ENCODE data around the gene NKX1-2.
A peak's percentile ranks its signal among the peaks of the same experiment; 100 is the strongest.

Gene NKX1-2

DNA sequence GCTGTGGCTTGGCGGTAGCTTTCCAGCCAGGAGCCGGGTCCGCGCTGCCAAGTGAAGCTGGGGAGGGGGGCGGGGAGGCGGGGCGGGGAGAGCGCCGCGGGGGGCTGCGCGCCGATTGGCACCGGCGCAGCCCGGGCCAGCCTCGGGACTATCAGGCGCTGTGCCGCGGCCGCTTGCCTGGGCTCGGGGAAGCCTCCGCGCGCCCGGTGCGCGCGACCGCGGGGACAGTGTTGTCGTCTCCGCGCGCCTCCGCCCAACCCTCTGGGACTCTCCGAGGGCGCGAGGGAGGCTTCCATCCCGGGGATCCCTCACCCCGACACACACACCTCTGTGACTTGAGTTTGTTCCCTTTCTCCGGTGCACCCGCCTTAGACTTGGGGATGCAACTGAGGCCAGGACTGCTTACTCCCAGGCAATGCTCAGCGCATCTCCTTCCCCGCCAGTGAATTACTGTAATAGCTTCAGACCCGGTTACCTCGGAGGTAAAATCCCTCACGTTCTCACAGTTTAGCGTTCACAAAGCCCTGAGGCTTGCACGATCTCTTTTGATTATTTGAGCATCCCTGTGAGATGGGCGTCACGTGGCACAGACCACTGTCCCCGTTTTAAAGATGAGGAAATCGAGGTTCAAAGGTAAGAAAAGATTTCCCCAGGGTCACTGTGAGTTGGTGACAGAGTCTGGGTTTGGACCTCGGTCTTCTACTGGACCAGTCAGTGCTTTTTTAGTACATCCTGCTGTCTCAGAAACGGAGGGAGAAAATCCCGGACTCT is at the start of gene NKX1-2:
Gene NKX1-2, minus strand, starts transcription at position 24 of the 771 bp plus-strand sequence. CDS start 92 bp downstream, outside the sequence.
- peaks cover 89% of the 10 kb centered on the region for H3K27me3 ChIP-seq (ENCODE audit: insufficient read depth, low read length)
- H3K27ac ChIP-seq (ENCODE audit: low read depth, low read length): no peak within 1 kb of the TSS
- peak within 1 kb of the TSS; percentile 58 for H3K4me3 ChIP-seq (ENCODE audit: low read depth, low read length)

DNA sequence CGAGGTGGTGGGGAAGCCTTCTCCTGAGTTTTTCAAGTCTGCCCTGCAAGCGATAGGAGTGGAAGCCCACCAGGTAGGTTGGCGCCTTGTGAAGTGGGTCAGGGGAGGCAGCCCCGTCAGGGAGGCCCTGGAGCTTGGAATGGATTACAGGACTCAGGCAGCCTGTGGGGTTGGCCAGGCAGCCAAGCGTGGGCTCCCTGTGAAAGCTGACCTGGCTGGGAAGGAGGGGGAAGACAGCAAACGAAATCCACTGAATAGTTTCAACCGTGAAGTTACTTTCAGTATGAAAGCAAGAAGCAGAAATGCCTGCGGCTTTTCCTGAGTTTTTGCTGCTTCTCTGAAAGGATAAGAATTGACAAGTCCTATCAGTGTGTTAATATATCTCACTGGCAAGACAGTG is 48.2 kb upstream of the NKX1-2 start:
- Histone ChIP-seq H3K4me3 (ENCODE audit: low read depth, low read length) (no peak overlapping the region), H3K27me3 (ENCODE audit: insufficient read depth, low read length) (no peaks in the 10 kb centered on the region), H3K79me2 (ENCODE audit: control insufficient read depth, insufficient read depth, low read length, unreplicated experiment) (no peaks in the 10 kb centered on the region), H3K36me3 (ENCODE audit: insufficient read depth, low read length) (peaks cover 5% of the 10 kb centered on the region; the same call in 1 of the 2 replicates), H3K27ac (ENCODE audit: low read depth, low read length) (no peak overlapping the region), H3K4me1 (ENCODE audit: control insufficient read depth, insufficient read depth, low read length, unreplicated experiment) (no peaks in the 10 kb centered on the region), H2AFZ (ENCODE audit: low read length, unreplicated experiment) (no peak overlapping the region)

More for the DNA sequence above, at the start of gene NKX1-2:
- Histone ChIP-seq H3K4me1 (ENCODE audit: control insufficient read depth, insufficient read depth, low read length, unreplicated experiment) (no peaks in the 10 kb centered on the region), H3K36me3 (ENCODE audit: insufficient read depth, low read length) (no peaks in the 10 kb centered on the region), H2AFZ (ENCODE audit: low read length, unreplicated experiment) (no peak within 1 kb of the TSS), H3K79me2 (ENCODE audit: control insufficient read depth, insufficient read depth, low read length, unreplicated experiment) (no peaks in the 10 kb centered on the region)

DNA sequence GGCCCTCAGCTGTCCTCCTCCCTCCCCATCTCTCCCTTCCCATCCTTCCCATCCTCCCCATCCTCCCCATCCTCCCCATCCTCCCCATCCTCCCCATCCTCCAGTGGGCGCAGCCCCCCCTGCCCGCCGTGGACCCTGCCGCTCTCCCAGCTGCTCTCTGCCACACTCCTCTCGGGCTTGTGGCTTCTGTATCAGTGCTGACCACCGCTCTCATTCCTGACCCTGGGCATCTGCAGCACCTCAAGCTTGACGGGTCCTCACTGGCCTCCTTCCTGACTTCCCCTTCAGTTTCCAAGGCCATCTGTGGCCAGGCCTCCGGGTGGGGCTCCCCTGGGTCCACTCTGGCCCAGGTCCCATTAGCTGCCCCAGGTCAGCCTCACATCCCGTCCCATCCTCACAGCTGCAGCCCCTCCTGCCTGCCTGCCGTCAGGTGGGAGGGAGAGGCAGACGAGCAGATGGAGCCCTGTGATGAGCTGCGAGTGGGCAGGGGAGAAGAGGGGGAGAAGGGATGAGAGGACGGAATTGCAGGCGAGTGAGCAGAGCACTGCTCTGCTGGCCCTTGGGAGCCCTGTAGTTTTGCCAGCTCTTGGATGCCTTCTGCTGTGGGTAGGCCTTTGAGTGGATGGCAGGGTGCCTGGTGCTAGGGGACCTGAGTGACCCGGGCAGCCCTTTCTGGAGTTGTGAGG is 47.5 kb upstream of the NKX1-2 start:
- H3K79me2 ChIP-seq (ENCODE audit: control insufficient read depth, insufficient read depth, low read length, unreplicated experiment): no peaks in the 10 kb centered on the region
- no peak overlapping the region for H2AFZ ChIP-seq (ENCODE audit: low read length, unreplicated experiment)
- no peaks in the 10 kb centered on the region for H3K27me3 ChIP-seq (ENCODE audit: insufficient read depth, low read length)
- no peak overlapping the region for H3K4me3 ChIP-seq (ENCODE audit: low read depth, low read length)
- no peaks in the 10 kb centered on the region for H3K4me1 ChIP-seq (ENCODE audit: control insufficient read depth, insufficient read depth, low read length, unreplicated experiment)
- peaks cover 5% of the 10 kb centered on the region; the same call in 1 of the 2 replicates for H3K36me3 ChIP-seq (ENCODE audit: insufficient read depth, low read length)
- no peak overlapping the region for H3K27ac ChIP-seq (ENCODE audit: low read depth, low read length)

DNA sequence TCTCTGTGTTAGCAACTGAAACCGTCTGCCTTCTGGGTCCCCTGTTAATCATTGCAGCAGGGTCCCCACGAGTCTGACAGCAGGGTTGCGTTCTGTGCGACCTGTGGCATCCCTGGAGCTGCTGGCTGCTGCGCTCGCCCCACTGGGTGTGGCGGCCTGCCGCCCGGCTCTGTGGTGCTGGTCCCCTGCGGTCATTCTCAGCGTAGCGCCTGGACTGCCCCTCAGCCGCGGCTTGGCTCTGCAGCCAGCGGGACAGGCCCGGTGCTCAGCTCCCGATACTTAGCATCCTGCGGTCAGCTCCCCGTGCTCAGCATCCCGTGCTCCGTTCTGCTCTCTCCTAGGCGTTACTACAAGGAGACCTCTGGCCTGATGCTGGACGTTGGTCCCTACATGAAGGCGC is 46.8 kb upstream of the NKX1-2 start:
- no peaks in the 10 kb centered on the region for H3K79me2 ChIP-seq (ENCODE audit: control insufficient read depth, insufficient read depth, low read length, unreplicated experiment)
- H3K4me1 ChIP-seq (ENCODE audit: control insufficient read depth, insufficient read depth, low read length, unreplicated experiment): no peaks in the 10 kb centered on the region
- peaks cover 5% of the 10 kb centered on the region; the same call in 1 of the 2 replicates for H3K36me3 ChIP-seq (ENCODE audit: insufficient read depth, low read length)
- H2AFZ ChIP-seq (ENCODE audit: low read length, unreplicated experiment): no peak overlapping the region
- H3K27ac ChIP-seq (ENCODE audit: low read depth, low read length): no peak overlapping the region
- no peaks in the 10 kb centered on the region for H3K27me3 ChIP-seq (ENCODE audit: insufficient read depth, low read length)
- no peak overlapping the region for H3K4me3 ChIP-seq (ENCODE audit: low read depth, low read length)

DNA sequence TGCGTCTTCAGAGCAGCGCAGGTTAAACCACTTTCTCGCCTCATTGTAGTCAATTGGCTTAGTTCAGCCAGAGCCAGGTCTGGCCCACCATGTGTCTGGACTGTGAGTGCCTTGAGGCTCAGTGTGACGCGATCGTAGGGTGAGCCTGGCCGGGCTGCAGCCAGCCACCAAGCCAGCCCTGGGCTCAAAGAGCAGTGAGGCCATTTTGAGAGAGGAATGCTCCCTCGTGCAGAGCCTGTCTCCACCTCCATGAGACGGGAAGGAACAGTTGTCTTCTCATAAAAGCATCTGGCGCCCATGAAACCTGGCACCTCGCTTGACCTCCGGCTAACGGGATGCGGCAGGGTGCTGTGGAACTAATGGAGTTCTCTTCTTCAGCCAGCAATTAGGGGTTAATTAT is 46.3 kb upstream of the NKX1-2 start:
- Histone ChIP-seq H2AFZ (ENCODE audit: low read length, unreplicated experiment) (no peak overlapping the region), H3K4me1 (ENCODE audit: control insufficient read depth, insufficient read depth, low read length, unreplicated experiment) (no peaks in the 10 kb centered on the region), H3K79me2 (ENCODE audit: control insufficient read depth, insufficient read depth, low read length, unreplicated experiment) (no peaks in the 10 kb centered on the region), H3K27ac (ENCODE audit: low read depth, low read length) (no peak overlapping the region), H3K36me3 (ENCODE audit: insufficient read depth, low read length) (peaks cover 5% of the 10 kb centered on the region; the same call in 1 of the 2 replicates), H3K4me3 (ENCODE audit: low read depth, low read length) (no peak overlapping the region), H3K27me3 (ENCODE audit: insufficient read depth, low read length) (no peaks in the 10 kb centered on the region)

DNA sequence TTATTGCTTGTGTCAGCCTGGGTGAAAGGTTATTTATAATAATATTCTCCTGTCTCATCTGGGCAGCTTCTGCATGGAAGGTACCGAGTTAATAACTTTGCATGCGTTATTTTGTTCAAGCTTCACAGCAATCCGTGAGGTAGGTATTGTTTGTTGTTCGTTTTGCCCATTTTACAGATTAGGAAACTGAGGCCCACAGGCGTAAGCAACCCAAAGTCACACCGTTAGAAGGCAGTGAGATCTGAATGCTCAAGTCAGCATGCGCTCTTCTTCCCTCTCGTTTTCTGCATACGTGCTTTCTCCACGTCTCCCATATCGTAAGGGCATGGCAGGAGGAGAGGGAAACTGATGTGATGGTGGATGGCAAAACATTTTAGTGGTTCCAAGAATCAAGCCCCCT is 45.9 kb upstream of the NKX1-2 start:
- Histone ChIP-seq H3K79me2 (ENCODE audit: control insufficient read depth, insufficient read depth, low read length, unreplicated experiment) (no peaks in the 10 kb centered on the region), H3K4me3 (ENCODE audit: low read depth, low read length) (no peak overlapping the region), H3K27me3 (ENCODE audit: insufficient read depth, low read length) (no peaks in the 10 kb centered on the region), H2AFZ (ENCODE audit: low read length, unreplicated experiment) (no peak overlapping the region), H3K27ac (ENCODE audit: low read depth, low read length) (no peak overlapping the region), H3K36me3 (ENCODE audit: insufficient read depth, low read length) (peaks cover 1% of the 10 kb centered on the region; the same call in 1 of the 2 replicates), H3K4me1 (ENCODE audit: control insufficient read depth, insufficient read depth, low read length, unreplicated experiment) (no peaks in the 10 kb centered on the region)

DNA sequence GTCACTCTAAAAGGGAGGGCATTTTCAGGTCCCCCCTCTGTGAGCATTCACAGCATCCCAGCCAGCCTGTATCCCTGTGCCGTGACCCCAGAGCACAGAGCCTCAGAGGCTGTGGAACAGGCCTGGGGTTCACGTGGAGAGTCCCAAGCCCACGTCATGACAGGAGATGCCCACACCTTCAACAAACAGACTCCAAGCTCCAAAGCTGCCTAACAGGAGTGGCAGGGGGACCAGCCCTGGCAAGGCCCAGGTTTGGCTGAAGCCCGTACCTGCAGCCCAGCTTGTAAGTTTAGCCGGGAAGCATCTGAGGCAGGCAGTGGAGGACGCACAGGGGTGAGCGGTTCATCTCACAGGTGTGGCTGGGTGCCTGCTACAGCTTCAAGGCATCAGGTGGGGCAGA is 45.3 kb upstream of the NKX1-2 start:
- no peaks in the 10 kb centered on the region for H3K36me3 ChIP-seq (ENCODE audit: insufficient read depth, low read length)
- no peaks in the 10 kb centered on the region for H3K4me1 ChIP-seq (ENCODE audit: control insufficient read depth, insufficient read depth, low read length, unreplicated experiment)
- no peak overlapping the region for H3K27ac ChIP-seq (ENCODE audit: low read depth, low read length)
- H2AFZ ChIP-seq (ENCODE audit: low read length, unreplicated experiment): no peak overlapping the region
- no peaks in the 10 kb centered on the region for H3K27me3 ChIP-seq (ENCODE audit: insufficient read depth, low read length)
- no peak overlapping the region for H3K4me3 ChIP-seq (ENCODE audit: low read depth, low read length)
- no peaks in the 10 kb centered on the region for H3K79me2 ChIP-seq (ENCODE audit: control insufficient read depth, insufficient read depth, low read length, unreplicated experiment)

DNA sequence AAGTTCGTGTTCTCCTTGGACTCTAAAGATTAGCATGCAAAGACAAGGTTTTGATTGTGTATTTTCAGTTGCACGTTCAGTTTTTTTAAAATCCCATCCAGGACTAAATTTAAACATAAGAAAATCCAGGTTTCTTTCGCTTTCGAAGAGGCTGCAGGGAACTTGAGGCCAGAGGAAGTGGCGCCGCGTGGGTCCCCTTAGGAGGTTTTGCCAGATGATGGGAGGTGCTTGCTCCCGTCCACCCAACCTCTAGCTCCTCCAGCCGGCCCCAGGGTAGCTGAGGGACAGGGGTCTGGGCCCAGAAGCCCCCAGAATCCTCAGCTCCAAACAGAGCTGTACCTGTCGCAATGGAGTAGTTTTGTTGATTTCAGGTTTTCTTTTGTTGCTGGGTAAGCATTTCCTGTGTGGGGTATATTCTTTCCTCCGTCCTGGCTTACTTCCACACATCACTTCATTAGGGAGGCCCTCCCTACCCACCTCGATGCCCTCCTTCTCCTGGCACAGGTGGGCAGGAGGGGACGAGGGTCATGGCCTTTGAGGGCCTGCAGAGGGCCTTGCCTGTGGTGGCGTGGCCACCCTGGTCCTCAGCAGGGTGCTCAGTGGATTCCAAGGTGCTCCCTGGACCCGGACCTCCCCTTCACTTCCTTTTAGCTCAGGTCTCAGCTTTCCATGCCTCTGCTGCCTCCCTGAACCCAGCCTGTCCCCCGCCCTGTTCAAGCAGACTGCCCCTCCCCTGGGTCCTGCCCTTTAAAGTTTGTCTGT is 44.4 kb upstream of the NKX1-2 start:
- Histone ChIP-seq H2AFZ (ENCODE audit: low read length, unreplicated experiment) (no peak overlapping the region), H3K27ac (ENCODE audit: low read depth, low read length) (no peak overlapping the region), H3K4me1 (ENCODE audit: control insufficient read depth, insufficient read depth, low read length, unreplicated experiment) (no peaks in the 10 kb centered on the region), H3K4me3 (ENCODE audit: low read depth, low read length) (no peak overlapping the region), H3K36me3 (ENCODE audit: insufficient read depth, low read length) (no peaks in the 10 kb centered on the region), H3K79me2 (ENCODE audit: control insufficient read depth, insufficient read depth, low read length, unreplicated experiment) (no peaks in the 10 kb centered on the region), H3K27me3 (ENCODE audit: insufficient read depth, low read length) (no peaks in the 10 kb centered on the region)

DNA sequence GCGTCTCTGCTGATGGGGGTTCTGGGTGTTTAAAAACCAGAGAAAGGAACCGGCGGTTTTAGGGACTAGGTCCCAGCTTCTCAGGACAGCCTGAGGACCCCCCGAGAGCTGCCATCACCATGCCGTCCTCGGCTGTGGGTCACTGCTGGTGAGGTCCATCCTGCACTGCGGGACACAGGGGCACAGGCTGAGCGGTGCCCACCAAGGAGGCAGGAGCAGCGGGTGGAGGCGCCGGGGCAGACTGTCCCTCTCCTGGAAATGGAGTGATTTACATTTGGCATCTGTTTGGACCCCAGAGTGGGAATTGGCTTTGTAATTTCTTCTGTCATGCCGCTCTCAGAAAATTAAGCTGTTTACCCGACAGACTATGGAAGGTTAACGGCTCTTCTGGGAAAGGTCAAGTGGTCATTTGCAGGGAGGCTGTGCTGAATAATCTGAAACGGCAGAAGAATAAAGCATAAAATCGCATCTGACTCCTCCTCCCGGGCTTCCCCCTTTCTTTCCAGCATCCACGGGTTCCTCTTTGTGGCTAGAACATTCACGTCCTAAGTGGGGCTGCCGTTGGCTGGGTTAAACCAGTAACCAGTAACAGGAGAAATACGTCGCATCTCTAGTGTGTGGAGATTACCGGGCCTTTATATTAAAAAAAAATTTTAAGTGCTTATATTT is 43.5 kb upstream of the NKX1-2 start:
- Histone ChIP-seq H3K36me3 (ENCODE audit: insufficient read depth, low read length) (no peaks in the 10 kb centered on the region), H3K4me3 (ENCODE audit: low read depth, low read length) (no peak overlapping the region), H3K27ac (ENCODE audit: low read depth, low read length) (no peak overlapping the region), H3K79me2 (ENCODE audit: control insufficient read depth, insufficient read depth, low read length, unreplicated experiment) (no peaks in the 10 kb centered on the region), H2AFZ (ENCODE audit: low read length, unreplicated experiment) (no peak overlapping the region), H3K27me3 (ENCODE audit: insufficient read depth, low read length) (no peaks in the 10 kb centered on the region), H3K4me1 (ENCODE audit: control insufficient read depth, insufficient read depth, low read length, unreplicated experiment) (no peaks in the 10 kb centered on the region)

DNA sequence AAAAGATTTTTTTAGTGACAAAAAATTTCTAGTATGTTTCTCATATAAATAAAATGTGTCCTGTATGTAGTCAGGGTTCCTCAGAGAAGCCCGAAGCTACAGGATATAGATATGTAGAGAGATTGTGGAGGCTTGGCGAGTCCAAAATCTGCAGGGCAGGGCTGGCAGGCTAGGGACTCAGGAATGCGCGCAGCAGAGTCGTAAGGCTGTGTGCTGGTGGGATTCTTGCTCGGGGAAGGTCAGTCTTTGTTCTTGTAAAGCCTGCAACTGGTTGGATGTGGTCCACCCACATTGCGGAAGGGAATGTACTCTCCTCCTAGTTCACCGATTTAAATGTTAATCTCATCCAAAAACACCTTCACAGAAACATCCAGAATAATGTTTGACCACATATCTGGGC is 42.4 kb upstream of the NKX1-2 start:
- H3K27ac ChIP-seq (ENCODE audit: low read depth, low read length): no peak overlapping the region
- no peaks in the 10 kb centered on the region for H3K36me3 ChIP-seq (ENCODE audit: insufficient read depth, low read length)
- H3K4me3 ChIP-seq (ENCODE audit: low read depth, low read length): no peak overlapping the region
- H2AFZ ChIP-seq (ENCODE audit: low read length, unreplicated experiment): no peak overlapping the region
- H3K27me3 ChIP-seq (ENCODE audit: insufficient read depth, low read length): no peaks in the 10 kb centered on the region
- H3K4me1 ChIP-seq (ENCODE audit: control insufficient read depth, insufficient read depth, low read length, unreplicated experiment): no peaks in the 10 kb centered on the region
- H3K79me2 ChIP-seq (ENCODE audit: control insufficient read depth, insufficient read depth, low read length, unreplicated experiment): no peaks in the 10 kb centered on the region

Data from ACC112 (cell line).